Measurements from ENCODE around the gene SCARB2. TPM values are rescaled to one million over a fixed set of nuclear protein-coding genes. Genes with fewer than 3 reads are reported as not detected.

The SCARB2 gene
- total RNA-seq, 1 donor from 2014 or later, result 173 TPM

GRCh38 chr4:76194325-76194724 is 19.3 kb downstream of the SCARB2 start:
- Histone ChIP-seq H3K27me3 (ENCODE audit: control insufficient read depth, insufficient read depth, low read length) (no peaks in the 10 kb centered on the region), H3K36me3 (ENCODE audit: control insufficient read depth, insufficient read depth, low read length) (peaks cover 13% of the 10 kb centered on the region), H3K4me3 (ENCODE audit: low read depth, low read length) (no peak overlapping the region)
- no peak for TF ChIP-seq CTCF (IDR thresholded peaks at IDR 0.05; ENCODE audit: insufficient read depth, low read length, severe bottlenecking)
- peak; percentile 99 for DNase-seq (ENCODE audit: low read depth)
- FAIRE-seq, result no peak

- no peaks in the 10 kb centered on the region for H3K27me3 ChIP-seq (ENCODE audit: control insufficient read depth, insufficient read depth, low read length)
- no peak for FAIRE-seq
- DNase-seq (ENCODE audit: low read depth), result no peak
- no peak for TF ChIP-seq CTCF (IDR thresholded peaks at IDR 0.05; ENCODE audit: insufficient read depth, low read length, severe bottlenecking)
- no peak overlapping the region for H3K4me3 ChIP-seq (ENCODE audit: low read depth, low read length)
- H3K36me3 ChIP-seq (ENCODE audit: control insufficient read depth, insufficient read depth, low read length), result peaks cover 13% of the 10 kb centered on the region
Measured at GRCh38 chr4:76192236-76192635, 21.4 kb downstream of the SCARB2 start.

GRCh38 chr4:76188557-76188956 is 25.1 kb downstream of the SCARB2 start:
- Histone ChIP-seq H3K27me3 (ENCODE audit: control insufficient read depth, insufficient read depth, low read length) (no peaks in the 10 kb centered on the region), H3K36me3 (ENCODE audit: control insufficient read depth, insufficient read depth, low read length) (peaks cover 18% of the 10 kb centered on the region), H3K4me3 (ENCODE audit: low read depth, low read length) (no peak overlapping the region)
- no peak for FAIRE-seq
- no peak for DNase-seq (ENCODE audit: low read depth)
- no peak for TF ChIP-seq CTCF (IDR thresholded peaks at IDR 0.05; ENCODE audit: insufficient read depth, low read length, severe bottlenecking)

- Histone ChIP-seq H3K36me3 (ENCODE audit: control insufficient read depth, insufficient read depth, low read length) (peaks cover 15% of the 10 kb centered on the region), H3K27me3 (ENCODE audit: control insufficient read depth, insufficient read depth, low read length) (no peaks in the 10 kb centered on the region), H3K4me3 (ENCODE audit: low read depth, low read length) (no peak overlapping the region)
- DNase-seq (ENCODE audit: low read depth) (no peak), FAIRE-seq (no peak)
- TF ChIP-seq CTCF (IDR thresholded peaks at IDR 0.05; ENCODE audit: insufficient read depth, low read length, severe bottlenecking), result no peak
Measured at GRCh38 chr4:76188149-76188548, 25.5 kb downstream of the SCARB2 start.

- Histone ChIP-seq H3K27me3 (ENCODE audit: control insufficient read depth, insufficient read depth, low read length) (no peaks in the 10 kb centered on the region), H3K36me3 (ENCODE audit: control insufficient read depth, insufficient read depth, low read length) (peaks cover 9% of the 10 kb centered on the region), H3K4me3 (ENCODE audit: low read depth, low read length) (no peak overlapping the region)
- DNase-seq (ENCODE audit: low read depth) (no peak), FAIRE-seq (no peak)
- TF ChIP-seq CTCF (IDR thresholded peaks at IDR 0.05; ENCODE audit: insufficient read depth, low read length, severe bottlenecking), result no peak
Measured at GRCh38 chr4:76187152-76187551, 26.5 kb downstream of the SCARB2 start.

GRCh38 chr4:76182463-76182862 is 31.2 kb downstream of the SCARB2 start:
- no peak for FAIRE-seq

More at GRCh38 chr4:76182463-76182862, 31.2 kb downstream of the SCARB2 start:
- peaks cover 11% of the 10 kb centered on the region for H3K36me3 ChIP-seq (ENCODE audit: control insufficient read depth, insufficient read depth, low read length)
- TF ChIP-seq CTCF (IDR thresholded peaks at IDR 0.05; ENCODE audit: insufficient read depth, low read length, severe bottlenecking), result no peak
- peak; percentile 86 for DNase-seq (ENCODE audit: low read depth)
- H3K27me3 ChIP-seq (ENCODE audit: control insufficient read depth, insufficient read depth, low read length), result no peaks in the 10 kb centered on the region
- H3K4me3 ChIP-seq (ENCODE audit: low read depth, low read length), result no peak overlapping the region
